HEK293T (cell line): ENCODE measurements around the gene G6PD.
A peak's percentile ranks its signal among the peaks of the same experiment; 100 is the strongest.
"Not testable (repeated sequence)": the region's sequence is repeated elsewhere in the genome, so short reads cannot be mapped to it uniquely, and the experiment has no call there.

Experiments
- CTCF ChIA-PET: fragments of 350-600 bp; formaldehyde crosslinking; extraction: SDS; loops from one replicate; lab custom pipeline; 2021; ENCODE audit warnings: antibody characterized with exemption, inconsistent platforms; lab: Yijun Ruan, JAX
- POLR2A ChIA-PET: fragments of 350-600 bp; formaldehyde crosslinking; extraction: SDS; loops from one replicate; lab custom pipeline; 2020; ENCODE audit warnings: antibody characterized with exemption, inconsistent platforms; lab: Yijun Ruan, JAX
- DNase-seq: peaks from one replicate; pipeline ENCODE4 v3.0.0; 2012; ENCODE audit warnings: mixed read lengths; ENCODE audit errors: extremely low spot score
- ARNT ChIP-seq: fragments of 450-650 bp; IDR thresholded peaks from 2 replicates; pipeline ENCODE4 v1.6.1; 2017; ENCODE audit warnings: mild to moderate bottlenecking
- BHLHE40 ChIP-seq: fragments of 450-650 bp; IDR thresholded peaks from 2 replicates; pipeline ENCODE4 v1.6.1; 2016; ENCODE audit warnings: mild to moderate bottlenecking, moderate library complexity, borderline replicate concordance
- CTBP1 ChIP-seq: fragments of 450-650 bp; IDR thresholded peaks from 2 replicates; pipeline ENCODE4 v1.6.1; 2016; ENCODE audit warnings: borderline replicate concordance
- ELF4 ChIP-seq: fragments of 450-650 bp; IDR thresholded peaks from 2 replicates; pipeline ENCODE4 v1.6.1; 2017; ENCODE audit warnings: antibody characterized with exemption
- FOXA1 ChIP-seq: fragments of 450-650 bp; IDR thresholded peaks from 2 replicates; pipeline ENCODE4 v1.6.1; 2016; ENCODE audit warnings: mild to moderate bottlenecking
- FOXK2 ChIP-seq: fragments of 450-650 bp; IDR thresholded peaks from 2 replicates; pipeline ENCODE4 v1.6.1; 2016; ENCODE audit warnings: mild to moderate bottlenecking
- FOXM1 ChIP-seq: fragments of 450-650 bp; IDR thresholded peaks from 2 replicates; pipeline ENCODE4 v1.6.1; 2017; ENCODE audit warnings: mild to moderate bottlenecking, borderline replicate concordance
- HDGF ChIP-seq: fragments of 450-650 bp; IDR thresholded peaks from 2 replicates; pipeline ENCODE4 v1.6.1; 2017; ENCODE audit warnings: antibody characterized with exemption, borderline replicate concordance
- L3MBTL2 ChIP-seq: fragments of 450-650 bp; conservative IDR thresholded peaks from 2 replicates; pipeline ENCODE4 v1.6.1; 2016; ENCODE audit warnings: mild to moderate bottlenecking
- LEF1 ChIP-seq: fragments of 450-650 bp; IDR thresholded peaks from 2 replicates; pipeline ENCODE4 v1.6.1; 2017; ENCODE audit warnings: mild to moderate bottlenecking, borderline replicate concordance
- NFRKB ChIP-seq: fragments of 450-650 bp; IDR thresholded peaks from 2 replicates; pipeline ENCODE4 v1.6.1; 2016; ENCODE audit warnings: mild to moderate bottlenecking, moderate library complexity
- SP1 ChIP-seq: fragments of 450-650 bp; IDR thresholded peaks from 2 replicates; pipeline ENCODE4 v1.6.1; 2017
- SUZ12 ChIP-seq: fragments of 450-650 bp; IDR thresholded peaks from 2 replicates; pipeline ENCODE4 v1.6.1; 2016; ENCODE audit warnings: mild to moderate bottlenecking
- TARDBP ChIP-seq: fragments of 450-650 bp; IDR thresholded peaks from 2 replicates; pipeline ENCODE4 v1.6.1; 2016
- ZNF384 ChIP-seq: fragments of 450-650 bp; IDR thresholded peaks from 2 replicates; pipeline ENCODE4 v1.6.1; 2016
- TF ChIP-seq, protein P1 (sequence below): fragments of 450-650 bp; IDR thresholded peaks from 2 replicates; pipeline ENCODE4 v1.6.1; 2016

The G6PD gene

GRCh38 chrX:154546354-154547244 is at the start of gene G6PD:
Gene G6PD (minus strand): TSS chrX:154546846. CDS start chrX:154546155, 691 bp downstream.
- TF ChIP-seq LEF1: no peak
- TF ChIP-seq FOXM1: no peak
- no peak for TF ChIP-seq ARNT
- TF ChIP-seq ELF4: no peak
- TF ChIP-seq L3MBTL2: peak; percentile 78
- ChIA-PET POLR2A (interaction anchor here (0.6 to 1.1 kb wide), 2 partner anchors 135 to 577 kb away, joined by 3 read pairs; no protein-coding TSS in a partner anchor), CTCF (interaction anchor here (1.2 kb wide), 1 partner anchor 174 kb away, joined by 5 read pairs; no protein-coding TSS in a partner anchor)
- peak; percentile 96 for DNase-seq

DNA sequence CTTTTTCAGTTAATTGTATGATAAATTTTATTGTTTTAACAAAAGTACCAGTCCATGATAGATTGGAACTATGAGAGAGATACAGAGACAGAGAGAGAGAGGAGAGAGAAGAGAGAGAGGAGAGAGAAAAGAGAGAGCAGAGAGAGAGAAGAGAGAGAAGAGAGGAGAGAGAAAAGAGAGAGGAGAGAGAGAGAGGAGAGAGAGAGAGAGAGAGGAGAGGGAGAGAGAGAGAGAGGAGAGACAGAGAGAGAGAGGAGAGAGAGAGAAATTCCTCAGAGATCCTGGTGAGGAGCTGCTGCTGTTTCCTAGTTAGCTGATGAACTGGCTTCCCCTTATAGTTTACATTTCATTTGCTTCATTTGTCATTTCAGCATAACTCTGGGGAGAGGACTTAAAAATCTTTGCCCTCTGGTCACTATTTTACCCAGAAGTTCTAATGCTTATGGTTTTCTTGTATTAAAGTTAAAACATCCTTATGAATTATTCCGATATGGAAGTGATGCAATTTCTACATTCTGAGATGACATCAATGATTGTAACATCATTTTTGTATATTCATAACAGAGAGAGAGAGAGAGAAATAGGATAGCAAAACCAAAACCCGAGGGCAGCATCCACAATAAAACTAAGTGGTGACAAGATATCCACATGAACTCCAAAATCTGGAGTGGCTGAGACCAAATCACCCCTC is 49.1 kb upstream of the G6PD start:
- TF ChIP-seq LEF1 (no peak), FOXK2 (no peak), BHLHE40 (no peak), ARNT (no peak), TARDBP (no peak), ZNF384 (no peak), SP1 (no peak), NFRKB (no peak), ELF4 (no peak), FOXM1 (no peak), SUZ12 (no peak), L3MBTL2 (no peak), FOXA1 (no peak), HDGF (no peak), CTBP1 (no peak)
- TF ChIP-seq, protein P1, sequence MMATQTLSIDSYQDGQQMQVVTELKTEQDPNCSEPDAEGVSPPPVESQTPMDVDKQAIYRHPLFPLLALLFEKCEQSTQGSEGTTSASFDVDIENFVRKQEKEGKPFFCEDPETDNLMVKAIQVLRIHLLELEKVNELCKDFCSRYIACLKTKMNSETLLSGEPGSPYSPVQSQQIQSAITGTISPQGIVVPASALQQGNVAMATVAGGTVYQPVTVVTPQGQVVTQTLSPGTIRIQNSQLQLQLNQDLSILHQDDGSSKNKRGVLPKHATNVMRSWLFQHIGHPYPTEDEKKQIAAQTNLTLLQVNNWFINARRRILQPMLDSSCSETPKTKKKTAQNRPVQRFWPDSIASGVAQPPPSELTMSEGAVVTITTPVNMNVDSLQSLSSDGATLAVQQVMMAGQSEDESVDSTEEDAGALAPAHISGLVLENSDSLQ: no peak
- DNase-seq: no peak
- POLR2A ChIA-PET: no interaction called here
- CTCF ChIA-PET: no interaction called here

DNA sequence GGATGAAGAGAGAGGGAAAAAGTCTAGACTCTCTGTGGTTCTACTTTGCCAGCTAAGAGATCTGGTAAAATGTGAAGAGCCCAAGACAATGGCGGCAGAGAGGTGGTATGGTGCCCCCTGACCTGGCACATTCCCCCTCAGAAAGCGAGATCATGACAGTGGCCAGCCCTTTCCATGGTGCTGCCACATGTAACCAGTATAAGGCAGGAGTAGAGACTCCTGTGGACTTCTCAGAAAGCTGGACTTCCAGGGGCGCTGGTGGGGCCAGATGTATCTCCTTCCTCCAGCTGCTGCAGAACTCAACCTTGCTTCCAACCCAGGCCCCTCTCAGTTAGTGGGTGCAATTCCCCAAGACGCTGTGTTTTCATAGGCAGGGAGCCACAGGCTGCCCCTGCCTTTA is 47.8 kb upstream of the G6PD start:
- TF ChIP-seq L3MBTL2 (no peak), HDGF (no peak), FOXA1 (no peak), SUZ12 (no peak), BHLHE40 (no peak), FOXM1 (no peak), LEF1 (no peak)
- TF ChIP-seq, protein P1: no peak
- peak; percentile 1 for DNase-seq
- POLR2A ChIA-PET: no interaction called here
- CTCF ChIA-PET: no interaction called here

- CTCF ChIA-PET: no interaction called here
Observed at GRCh38 chrX:154593201-154593600, 46.6 kb upstream of the G6PD start.

DNA sequence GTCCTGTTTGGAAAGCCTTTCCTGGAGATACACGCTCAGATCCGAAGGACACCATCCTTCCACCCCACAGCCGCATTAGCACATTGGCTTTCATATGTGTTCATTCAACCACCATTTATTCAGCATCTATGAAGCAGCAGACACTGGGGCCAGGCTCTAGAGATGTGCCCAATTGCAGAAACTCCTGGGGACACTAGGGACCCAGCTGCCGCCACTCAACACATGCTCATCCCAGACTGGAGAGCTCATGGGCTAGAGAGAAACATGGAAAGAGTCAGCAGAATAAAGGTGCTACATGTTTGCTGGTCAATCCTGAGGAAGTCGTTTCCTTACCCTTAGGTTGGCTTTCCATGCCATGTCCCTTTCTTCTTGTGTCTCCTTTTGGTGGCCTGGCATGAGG is 45.9 kb upstream of the G6PD start:
- TF ChIP-seq HDGF (no peak), SP1 (no peak), L3MBTL2 (no peak), FOXA1 (no peak), TARDBP (no peak), LEF1 (no peak), ZNF384 (no peak), FOXM1 (no peak), ARNT (no peak), BHLHE40 (no peak), CTBP1 (no peak), ELF4 (no peak), SUZ12 (no peak)
- TF ChIP-seq, protein P1: no peak
- no peak for DNase-seq
- CTCF ChIA-PET: no interaction called here
- POLR2A ChIA-PET: no interaction called here

More at GRCh38 chrX:154593201-154593600, 46.6 kb upstream of the G6PD start:
- TF ChIP-seq SUZ12 (no peak), NFRKB (no peak), ARNT (no peak), BHLHE40 (no peak), FOXK2 (no peak), ZNF384 (no peak), TARDBP (no peak), FOXA1 (no peak), L3MBTL2 (no peak), FOXM1 (no peak), ELF4 (no peak), CTBP1 (no peak), LEF1 (no peak), HDGF (no peak), SP1 (no peak)
- TF ChIP-seq, protein P1: no peak
- POLR2A ChIA-PET: no interaction called here
- DNase-seq: no peak

GRCh38 chrX:154590415-154590814 is 43.8 kb upstream of the G6PD start:
- POLR2A ChIA-PET, DNase-seq, CTCF ChIA-PET: not testable (repeated sequence)

DNA sequence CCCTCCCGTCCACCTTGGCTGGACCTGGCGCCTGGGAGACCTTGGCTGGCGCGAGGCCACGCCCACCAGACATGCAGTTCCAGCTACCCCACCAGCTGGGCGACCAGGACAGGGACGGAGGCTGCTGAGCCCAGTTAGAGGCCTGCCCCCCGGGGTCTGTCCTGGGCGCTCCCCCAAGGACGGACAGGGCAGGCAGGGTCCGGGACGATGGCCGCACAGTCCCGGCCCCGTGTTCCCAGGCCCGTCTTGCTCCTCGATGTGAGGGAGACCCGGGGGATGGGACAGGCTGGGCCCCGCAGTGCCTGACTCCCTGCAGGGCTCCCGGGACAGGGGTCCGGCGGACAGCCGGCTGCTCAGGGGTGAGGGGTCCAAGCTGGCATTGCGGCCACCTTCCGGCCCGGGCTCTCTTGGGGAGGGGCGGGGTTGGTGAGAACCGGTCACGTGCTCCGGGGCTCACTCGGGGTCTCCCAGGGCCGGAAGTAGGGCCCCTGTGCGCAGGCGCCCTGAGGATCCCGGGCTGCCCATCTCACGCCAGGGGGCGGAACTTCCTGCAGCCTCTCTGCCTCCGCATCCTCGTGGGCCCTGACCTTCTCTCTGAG is 38.0 kb upstream of the G6PD start, which contains the start of gene CTAG1A:
Gene CTAG1A, plus strand, starts transcription at position 549 of the 599 bp plus-strand sequence. CDS start 74 bp downstream, outside the sequence.
- POLR2A ChIA-PET, DNase-seq, CTCF ChIA-PET: not testable (repeated sequence)

- DNase-seq, POLR2A ChIA-PET, CTCF ChIA-PET: not testable (repeated sequence)
Observed at GRCh38 chrX:154582994-154583393, 36.3 kb upstream of the G6PD start.
